Muscle layer of colon (tissue), 2 donors: ENCODE data around the gene TBXAS1.

Source experiments
- H3K27ac ChIP-seq: one replicate; pipeline ENCODE4 v1.7.0; 2013; ENCODE audit warnings: low read depth, mild to moderate bottlenecking, low read length, moderate library complexity
- H3K27me3 ChIP-seq, 2 donors: one replicate each; pipeline ENCODE4 v1.7.0; 2013; ENCODE audit warnings: low read length in 2 of 2, mild to moderate bottlenecking in 2 of 2; ENCODE audit not compliant: insufficient read depth in 2 of 2, control insufficient read depth in 1 of 2
- H3K36me3 ChIP-seq: one replicate; pipeline ENCODE4 v1.7.0; 2013; ENCODE audit warnings: mild to moderate bottlenecking, low read length; ENCODE audit not compliant: insufficient read depth
- H3K4me1 ChIP-seq: one replicate; pipeline ENCODE4 v1.7.0; 2013; ENCODE audit warnings: mild to moderate bottlenecking, low read length; ENCODE audit not compliant: insufficient read depth
- H3K4me3 ChIP-seq, 2 donors: one replicate each; pipeline ENCODE4 v1.7.0; 2013; ENCODE audit warnings: low read length in 2 of 2, low read depth in 1 of 2, mild to moderate bottlenecking in 1 of 2, moderate library complexity in 1 of 2
- H3K9ac ChIP-seq: one replicate; pipeline ENCODE4 v1.7.0; 2013; ENCODE audit warnings: low read length
- H3K9me3 ChIP-seq: one replicate; pipeline ENCODE4 v1.7.0; 2013; ENCODE audit warnings: mild to moderate bottlenecking, low read length
- donor health status: abdominal sarcoma.
- donor health status: Adenocarcinoma of cecum.

Gene TBXAS1

DNA sequence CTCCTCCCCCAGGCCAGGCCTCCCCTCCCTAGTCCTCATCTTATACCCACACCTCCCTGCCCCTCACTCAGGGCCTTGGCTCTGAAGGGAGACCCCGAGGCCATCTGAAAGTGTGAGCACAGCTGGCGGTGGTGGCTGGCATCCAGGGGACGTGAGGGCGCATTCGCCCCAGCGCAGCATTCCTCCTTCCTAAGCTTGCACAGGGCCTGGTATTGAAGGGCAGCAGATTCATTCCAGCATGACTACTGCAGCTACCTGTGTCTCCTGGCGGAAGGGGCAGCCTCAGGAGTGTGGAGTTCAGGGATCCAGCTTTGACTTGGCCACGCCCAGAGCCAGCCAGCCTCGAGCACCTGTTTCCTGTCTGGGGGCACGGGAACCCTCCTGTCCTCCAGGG, 161.1 kb downstream of the TBXAS1 start:
- H3K4me3 ChIP-seq = no peak overlapping the region
- no peaks in the 10 kb centered on the region for H3K4me1 ChIP-seq
- H3K27ac ChIP-seq = no peak overlapping the region
- H3K27me3 ChIP-seq = no peaks in the 10 kb centered on the region
- H3K36me3 ChIP-seq = no peaks in the 10 kb centered on the region
- no peak overlapping the region for H3K9ac ChIP-seq
- H3K9me3 ChIP-seq = no peaks in the 10 kb centered on the region

DNA sequence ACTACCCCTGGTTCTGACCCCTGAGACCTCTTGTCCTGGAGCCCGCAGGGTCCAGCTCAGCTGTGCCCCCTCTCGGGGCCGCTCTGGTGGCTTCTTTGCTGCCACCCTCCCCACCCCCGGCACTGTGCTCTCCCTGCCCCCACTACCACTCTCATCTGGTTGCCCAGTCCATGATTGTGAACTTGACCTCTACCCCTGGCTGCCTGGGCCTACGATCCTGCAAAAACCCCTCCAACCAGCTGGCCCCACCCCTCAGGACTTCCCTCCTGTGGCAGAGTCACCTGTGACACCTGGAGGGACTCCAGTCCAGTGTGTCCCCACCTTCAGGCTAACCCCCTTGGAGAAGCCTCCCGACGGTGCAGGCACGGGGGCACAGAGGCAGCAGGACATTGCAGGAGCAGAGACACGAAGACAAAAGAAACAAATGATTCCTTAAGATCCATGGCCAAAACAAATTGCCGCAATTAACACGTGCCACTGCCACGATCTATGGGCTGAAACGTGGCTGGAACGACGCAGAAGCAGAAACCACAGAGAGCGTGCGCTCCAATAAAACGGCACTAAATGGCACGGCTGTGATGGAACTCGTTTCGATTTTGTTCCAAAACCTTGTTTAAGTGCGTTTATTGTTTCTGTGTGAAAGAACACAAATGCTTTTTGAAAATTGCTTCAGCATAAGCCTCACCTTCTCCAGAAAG, 161.7 kb downstream of the TBXAS1 start:
- H3K9ac ChIP-seq = no peak overlapping the region
- H3K27me3 ChIP-seq = no peaks in the 10 kb centered on the region
- no peak overlapping the region for H3K27ac ChIP-seq
- no peaks in the 10 kb centered on the region for H3K9me3 ChIP-seq
- no peak overlapping the region for H3K4me3 ChIP-seq
- H3K36me3 ChIP-seq = no peaks in the 10 kb centered on the region
- no peaks in the 10 kb centered on the region for H3K4me1 ChIP-seq

DNA sequence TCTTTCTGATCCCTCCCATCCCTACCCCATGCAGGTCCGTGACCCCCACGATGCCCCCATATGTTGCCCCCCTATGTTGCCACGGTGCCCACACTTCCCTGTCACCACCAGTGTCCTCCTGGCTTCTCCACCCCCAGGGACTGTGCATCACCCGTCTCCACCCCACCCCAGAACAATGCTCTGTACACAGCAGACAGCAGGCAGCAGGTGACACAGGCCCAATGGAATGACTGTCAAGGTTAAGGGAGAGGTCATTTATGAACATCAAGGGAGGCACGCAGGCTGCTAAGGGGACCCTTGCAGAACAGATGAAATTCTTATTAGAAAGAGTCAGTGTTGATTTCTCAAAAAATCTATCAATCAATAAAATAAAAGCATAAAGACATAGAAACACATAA, 162.2 kb downstream of the TBXAS1 start:
- no peak overlapping the region for H3K9ac ChIP-seq
- no peaks in the 10 kb centered on the region for H3K4me1 ChIP-seq
- no peaks in the 10 kb centered on the region for H3K9me3 ChIP-seq
- no peak overlapping the region for H3K4me3 ChIP-seq
- H3K36me3 ChIP-seq = no peaks in the 10 kb centered on the region
- no peak overlapping the region for H3K27ac ChIP-seq
- H3K27me3 ChIP-seq = no peaks in the 10 kb centered on the region

DNA sequence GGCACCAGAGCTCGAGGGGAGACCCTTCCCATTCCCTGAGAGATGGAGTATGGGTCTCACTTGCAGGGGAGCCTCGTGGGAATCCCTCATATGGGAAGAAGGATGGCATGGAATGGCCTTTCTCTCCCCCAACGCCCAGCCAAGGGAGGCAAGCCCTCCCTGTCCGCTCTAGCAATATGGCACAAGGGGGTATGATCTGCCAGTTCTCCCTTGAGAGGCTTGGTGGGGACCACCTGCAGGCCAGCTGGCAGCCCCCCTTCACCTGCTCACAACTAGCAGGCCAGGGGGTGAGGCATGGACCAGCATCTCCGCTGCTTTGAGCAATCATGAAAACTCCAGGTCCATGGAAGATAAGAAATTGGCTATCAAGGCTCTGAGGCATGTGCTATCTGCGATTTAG, 162.8 kb downstream of the TBXAS1 start:
- Histone ChIP-seq H3K27me3 (no peaks in the 10 kb centered on the region), H3K9me3 (no peaks in the 10 kb centered on the region), H3K27ac (no peak overlapping the region), H3K4me1 (no peaks in the 10 kb centered on the region), H3K9ac (no peak overlapping the region), H3K36me3 (no peaks in the 10 kb centered on the region), H3K4me3 (no peak overlapping the region)

DNA sequence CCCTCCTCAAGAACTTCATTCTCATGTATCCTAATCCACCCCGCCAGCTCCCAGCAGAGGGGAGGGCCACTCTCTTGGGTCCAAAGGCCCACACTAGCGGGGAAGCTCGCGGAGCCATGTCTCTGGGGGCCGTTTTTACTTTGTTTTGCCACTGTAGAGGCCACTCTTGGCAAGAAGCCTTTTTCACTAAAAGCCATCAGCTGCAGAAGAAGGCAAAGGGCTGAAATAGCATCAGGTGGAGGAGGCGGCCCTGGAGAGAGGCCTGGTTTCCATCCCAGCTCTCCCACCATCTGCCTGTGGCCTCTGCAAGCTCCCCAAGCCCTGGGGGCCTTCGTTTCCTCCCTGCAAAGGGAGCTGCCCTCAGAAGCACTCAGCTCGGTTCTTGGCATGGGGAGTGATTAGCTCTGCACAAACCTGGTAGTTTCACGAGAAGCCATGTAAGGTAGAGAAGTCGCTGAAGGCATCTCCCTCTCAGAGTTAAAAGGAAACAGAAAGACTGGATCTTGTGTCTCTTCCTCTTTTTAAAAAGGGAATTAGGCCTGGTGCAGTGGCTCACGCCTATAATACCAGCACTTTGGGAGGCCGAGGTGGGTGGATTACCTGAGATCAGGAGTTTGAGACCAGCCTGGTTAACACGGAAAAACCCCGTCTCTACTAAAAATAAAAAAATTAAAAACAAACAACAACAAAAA, 163.4 kb downstream of the TBXAS1 start:
- H3K36me3 ChIP-seq = no peaks in the 10 kb centered on the region

DNA sequence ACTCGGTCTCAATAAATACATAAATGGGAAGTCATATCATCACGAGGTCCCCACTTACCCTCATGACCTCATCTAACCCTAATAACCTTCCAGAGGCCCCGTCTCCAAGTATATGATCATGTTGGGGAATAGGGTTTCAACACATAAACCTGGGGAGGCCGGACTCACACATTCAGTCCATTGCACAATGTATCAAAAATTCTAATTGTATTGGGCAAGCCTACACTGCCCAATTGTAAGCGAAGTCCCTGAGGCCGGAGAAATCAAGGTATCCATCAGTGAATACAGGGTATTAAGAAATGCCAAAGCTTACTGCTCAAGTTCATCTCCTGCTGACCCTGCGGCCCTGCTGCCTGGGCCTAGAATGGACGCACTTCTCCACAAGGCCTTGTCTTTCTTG, 164.1 kb downstream of the TBXAS1 start:
- H3K27ac ChIP-seq = no peak overlapping the region

More for the DNA sequence above, 163.4 kb downstream of the TBXAS1 start:
- no peak overlapping the region for H3K9ac ChIP-seq
- H3K4me3 ChIP-seq = no peak overlapping the region
- no peak overlapping the region for H3K27ac ChIP-seq
- no peaks in the 10 kb centered on the region for H3K4me1 ChIP-seq
- H3K27me3 ChIP-seq = no peaks in the 10 kb centered on the region
- H3K9me3 ChIP-seq = no peaks in the 10 kb centered on the region

DNA sequence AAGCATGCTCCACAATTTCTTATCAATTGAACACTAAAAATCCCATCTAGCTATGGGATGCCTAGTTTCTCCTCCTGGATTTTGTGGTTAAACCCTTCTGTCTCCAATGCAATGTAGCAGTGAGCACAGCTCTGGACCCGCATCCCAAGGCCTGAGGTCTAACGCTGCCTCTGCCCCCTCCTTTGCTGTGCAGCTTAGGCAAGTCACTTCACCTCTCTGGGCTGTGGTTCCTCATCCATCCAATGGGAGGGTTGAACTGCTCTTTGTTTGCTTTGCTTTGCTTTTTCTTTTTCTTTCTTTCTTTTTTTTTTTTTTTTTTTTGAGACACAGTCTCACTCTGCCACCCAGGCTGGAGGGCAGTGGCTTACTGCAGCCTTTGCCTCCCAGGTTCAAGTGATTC, 164.5 kb downstream of the TBXAS1 start:
- H3K27me3 ChIP-seq = no peaks in the 10 kb centered on the region
- no peak overlapping the region for H3K9ac ChIP-seq
- H3K9me3 ChIP-seq = no peaks in the 10 kb centered on the region
- no peak overlapping the region for H3K27ac ChIP-seq
- H3K36me3 ChIP-seq = no peaks in the 10 kb centered on the region
- no peak overlapping the region for H3K4me3 ChIP-seq
- no peaks in the 10 kb centered on the region for H3K4me1 ChIP-seq

More for the DNA sequence above, 164.1 kb downstream of the TBXAS1 start:
- no peaks in the 10 kb centered on the region for H3K4me1 ChIP-seq
- H3K4me3 ChIP-seq = no peak overlapping the region
- H3K9ac ChIP-seq = no peak overlapping the region
- no peaks in the 10 kb centered on the region for H3K9me3 ChIP-seq
- H3K36me3 ChIP-seq = no peaks in the 10 kb centered on the region
- H3K27me3 ChIP-seq = no peaks in the 10 kb centered on the region

DNA sequence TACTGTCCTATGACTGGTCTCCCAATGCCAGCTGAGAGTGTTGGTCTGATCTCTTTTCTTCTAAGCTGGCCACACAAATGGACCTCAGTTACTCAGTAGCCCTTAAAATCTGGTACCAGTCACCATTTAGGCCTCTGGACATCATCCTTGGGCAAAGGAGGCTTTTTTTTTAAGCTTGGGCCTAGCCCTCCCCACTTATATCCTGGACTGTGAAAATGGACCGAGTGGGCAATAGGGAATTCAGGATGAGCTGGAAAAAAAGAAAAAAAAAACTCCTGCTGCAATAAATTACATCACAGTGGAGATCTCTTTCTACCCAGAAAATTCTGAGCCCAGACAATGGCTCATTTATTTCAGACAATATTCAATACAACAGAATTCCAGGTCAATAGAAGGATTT, 165.3 kb downstream of the TBXAS1 start:
- Histone ChIP-seq H3K4me3 (no peak overlapping the region), H3K27ac (no peak overlapping the region), H3K9ac (no peak overlapping the region), H3K27me3 (no peaks in the 10 kb centered on the region), H3K36me3 (no peaks in the 10 kb centered on the region), H3K9me3 (no peaks in the 10 kb centered on the region), H3K4me1 (no peaks in the 10 kb centered on the region)

DNA sequence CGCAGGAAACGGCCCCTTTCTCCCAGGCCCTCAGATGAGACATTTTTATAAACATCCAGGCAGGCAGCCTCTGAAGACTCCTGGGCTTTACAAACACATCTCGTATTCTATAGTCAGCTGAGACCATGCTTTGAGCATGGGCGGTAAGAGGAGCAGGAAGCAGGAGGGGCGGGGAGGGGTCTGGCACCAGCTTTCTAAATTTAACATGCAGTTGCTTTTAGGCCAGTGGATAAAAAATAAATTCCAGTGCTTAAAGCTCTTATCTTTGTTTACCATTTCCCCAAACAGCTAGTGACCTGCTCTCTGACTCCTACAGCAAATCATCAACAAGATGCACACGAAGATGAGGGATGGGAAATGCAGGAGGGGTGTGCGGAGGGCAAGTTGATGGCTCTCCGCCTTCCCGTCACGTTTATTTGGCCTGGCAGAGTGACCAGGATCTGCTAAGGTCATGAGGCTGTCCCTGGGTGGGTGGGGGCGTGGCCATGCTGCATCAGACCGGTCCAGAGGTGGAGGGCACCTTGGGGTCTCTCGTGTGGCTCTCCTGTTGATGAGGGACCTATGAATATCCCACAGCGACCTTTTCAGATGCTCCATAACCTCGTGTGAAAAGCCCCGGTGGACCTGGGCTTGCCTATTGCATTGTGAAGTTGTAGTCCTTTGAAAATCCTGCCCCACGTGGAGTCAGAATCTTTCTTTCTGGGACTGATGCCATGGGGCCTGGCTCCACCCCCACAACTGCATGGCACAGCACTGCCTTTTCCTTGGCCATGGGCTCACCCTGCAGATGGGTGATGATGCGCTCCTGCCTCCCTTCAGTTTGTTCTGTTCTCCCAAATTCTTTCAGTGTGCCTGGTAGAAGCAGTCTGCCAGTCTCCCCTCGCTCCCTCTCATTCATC, 166.2 kb downstream of the TBXAS1 start:
- H3K27ac ChIP-seq = no peak overlapping the region
- H3K4me3 ChIP-seq = no peak overlapping the region
- H3K9me3 ChIP-seq = no peaks in the 10 kb centered on the region
- H3K4me1 ChIP-seq = no peaks in the 10 kb centered on the region
- H3K27me3 ChIP-seq = no peaks in the 10 kb centered on the region
- H3K9ac ChIP-seq = no peak overlapping the region
- H3K36me3 ChIP-seq = no peaks in the 10 kb centered on the region

DNA sequence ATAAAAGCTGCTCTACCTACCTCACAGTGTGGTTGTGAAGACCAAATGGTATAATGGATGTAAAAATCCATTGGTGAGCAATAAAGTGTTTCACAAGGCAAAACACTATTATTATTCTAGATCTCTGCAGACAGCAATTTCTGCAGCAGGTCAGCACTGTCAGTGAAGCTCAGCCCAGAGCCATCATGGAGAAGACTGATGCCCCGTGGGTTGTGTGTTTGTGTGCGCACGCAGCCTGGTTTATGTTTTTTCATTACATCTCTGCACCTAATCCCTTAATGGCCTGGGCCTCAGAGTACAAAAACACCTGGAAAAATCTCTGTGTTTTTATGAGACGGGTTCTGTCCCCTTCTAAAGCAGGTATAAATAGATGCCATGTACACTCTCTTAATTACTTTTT, 169.5 kb downstream of the TBXAS1 start:
- Histone ChIP-seq H3K27ac (no peak overlapping the region), H3K9ac (no peak overlapping the region), H3K4me3 (no peak overlapping the region), H3K36me3 (no peaks in the 10 kb centered on the region), H3K4me1 (no peaks in the 10 kb centered on the region), H3K9me3 (no peaks in the 10 kb centered on the region), H3K27me3 (no peaks in the 10 kb centered on the region)

DNA sequence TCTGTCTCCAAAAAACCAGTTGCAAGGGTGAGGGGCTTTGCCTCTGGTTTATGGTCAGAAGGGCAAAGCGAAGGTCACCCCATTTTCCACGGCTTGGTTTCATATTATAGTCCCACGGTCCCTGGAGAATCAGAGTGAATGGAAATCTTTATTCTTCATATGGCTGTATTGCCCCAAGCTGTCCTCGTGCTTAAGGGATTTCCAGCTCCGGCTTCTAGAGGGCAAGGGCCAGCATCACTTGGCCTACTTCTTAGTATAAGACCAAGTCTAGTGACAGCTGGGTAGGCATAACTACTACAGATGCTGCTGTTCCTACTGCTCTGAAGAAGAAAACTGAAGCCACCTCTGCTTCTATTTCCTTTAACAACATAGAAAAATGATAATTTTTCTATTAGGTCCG, 170.5 kb downstream of the TBXAS1 start:
- Histone ChIP-seq H3K9me3 (no peaks in the 10 kb centered on the region), H3K36me3 (no peaks in the 10 kb centered on the region), H3K9ac (no peak overlapping the region), H3K27me3 (no peaks in the 10 kb centered on the region), H3K4me1 (no peaks in the 10 kb centered on the region), H3K4me3 (no peak overlapping the region), H3K27ac (no peak overlapping the region)
